Measurements from ENCODE around the gene REPS1. TPM values are rescaled to one million over a fixed set of nuclear protein-coding genes. Genes with fewer than 3 reads are reported as not detected.
"Not testable (repeated sequence)": the region's sequence is repeated elsewhere in the genome, so short reads cannot be mapped to it uniquely, and the experiment has no call there.

Gene REPS1
- total RNA-seq, 2 donors from 2014 or later: 38.6 to 97.1 TPM

- TF ChIP-seq POLR2AphosphoS5 (IDR thresholded peaks at IDR 0.05): no peak
- TF ChIP-seq POLR2A (IDR thresholded peaks at IDR 0.05): no peak
- no peak for TF ChIP-seq CTCF (IDR thresholded peaks at IDR 0.05)
- DNase-seq (ENCODE audit: low spot score): no peak
- H3K27ac ChIP-seq: no peak overlapping the region
- H3K36me3 ChIP-seq: no peaks in the 10 kb centered on the region
- no peaks in the 10 kb centered on the region for H3K4me1 ChIP-seq (replicated peaks)
- H3K27me3 ChIP-seq (replicated peaks; ENCODE audit: insufficient read depth): no peaks in the 10 kb centered on the region
- intact Hi-C loops (cut with DNase I): no loop called here
- H3K4me3 ChIP-seq: no peak overlapping the region
- H3K9me3 ChIP-seq: no peaks in the 10 kb centered on the region
These were observed 15.7 kb upstream of the REPS1 start for GRCh38 chr6:139003751-139004150.

GRCh38 chr6:138999949-139000725, 12.1 kb upstream of the REPS1 start:
- intact Hi-C loops (cut with DNase I): no loop called here
- Histone ChIP-seq H3K27me3 (replicated peaks; ENCODE audit: insufficient read depth) (no peaks in the 10 kb centered on the region), H3K4me1 (replicated peaks) (no peaks in the 10 kb centered on the region), H3K27ac (no peak overlapping the region), H3K9me3 (no peaks in the 10 kb centered on the region), H3K36me3 (no peaks in the 10 kb centered on the region), H3K4me3 (no peak overlapping the region)
- DNase-seq (ENCODE audit: low spot score): no peak
- TF ChIP-seq POLR2AphosphoS5 (IDR thresholded peaks at IDR 0.05): no peak
- no peak for TF ChIP-seq POLR2A (IDR thresholded peaks at IDR 0.05)
- no peak for TF ChIP-seq CTCF (IDR thresholded peaks at IDR 0.05)
- 78% methylated on average over 4 of the region's 4 CpGs for WGBS

DNA sequence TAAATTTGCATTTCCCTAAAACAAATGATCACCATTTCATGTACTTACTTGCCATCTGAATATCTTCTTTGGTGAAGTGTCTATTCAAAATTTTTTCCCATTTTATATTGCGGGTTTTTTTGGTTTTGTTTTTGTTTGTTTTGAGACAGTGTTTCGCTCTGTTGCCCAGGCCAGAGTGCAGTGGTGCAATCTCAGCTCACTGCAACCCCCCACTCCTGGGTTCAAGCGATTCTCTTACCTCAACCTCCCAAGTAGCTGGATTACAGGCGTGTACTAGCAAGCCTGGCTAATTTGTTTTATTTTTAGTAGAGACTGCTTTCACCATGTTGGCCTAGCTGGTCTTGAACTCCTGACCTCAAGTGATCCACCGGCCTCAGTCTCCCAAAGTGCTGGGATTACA, 9.1 kb upstream of the REPS1 start:
- Histone ChIP-seq H3K4me3 (no peak overlapping the region), H3K36me3 (no peaks in the 10 kb centered on the region), H3K9me3 (no peaks in the 10 kb centered on the region), H3K27me3 (replicated peaks; ENCODE audit: insufficient read depth) (no peaks in the 10 kb centered on the region), H3K4me1 (replicated peaks) (no peaks in the 10 kb centered on the region), H3K27ac (no peak overlapping the region)
- WGBS: 80% methylated on average over 5 of the region's 5 CpGs
- TF ChIP-seq POLR2A (IDR thresholded peaks at IDR 0.05) (no peak), POLR2AphosphoS5 (IDR thresholded peaks at IDR 0.05) (no peak), CTCF (IDR thresholded peaks at IDR 0.05) (no peak)
- no peak for DNase-seq (ENCODE audit: low spot score)
- intact Hi-C loops (cut with DNase I): no loop called here

- 24% methylated on average over 3 of the region's 3 CpGs for WGBS
- Histone ChIP-seq H3K27ac (no peak overlapping the region), H3K36me3 (no peaks in the 10 kb centered on the region), H3K27me3 (replicated peaks; ENCODE audit: insufficient read depth) (no peaks in the 10 kb centered on the region), H3K4me3 (no peak overlapping the region), H3K9me3 (no peaks in the 10 kb centered on the region), H3K4me1 (replicated peaks) (no peaks in the 10 kb centered on the region)
- intact Hi-C loops (cut with DNase I): no loop called here
- peak; percentile 75 for DNase-seq (ENCODE audit: low spot score)
- TF ChIP-seq CTCF (IDR thresholded peaks at IDR 0.05) (no peak), POLR2AphosphoS5 (IDR thresholded peaks at IDR 0.05) (peak; percentile 80), POLR2A (IDR thresholded peaks at IDR 0.05) (no peak)
These were observed 8.5 kb upstream of the REPS1 start for GRCh38 chr6:138996524-138996923.

- H3K4me3 ChIP-seq; intact Hi-C loops (cut with DNase I): not testable (repeated sequence)
- WGBS: 24% methylated on average over 1 of the region's 1 CpG
These were observed 5.4 kb upstream of the REPS1 start for GRCh38 chr6:138993410-138993809.

GRCh38 chr6:138992965-138993364, 4.9 kb upstream of the REPS1 start:
- intact Hi-C loops (cut with DNase I); H3K27me3 ChIP-seq (replicated peaks; ENCODE audit: insufficient read depth); H3K27ac ChIP-seq; H3K36me3 ChIP-seq; H3K4me3 ChIP-seq; H3K4me1 ChIP-seq (replicated peaks); H3K9me3 ChIP-seq; DNase-seq (ENCODE audit: low spot score): not testable (repeated sequence)
- WGBS: 76% methylated on average over 5 of the region's 5 CpGs

More at GRCh38 chr6:138993410-138993809, 5.4 kb upstream of the REPS1 start:
- not testable (repeated sequence) for H3K4me1 ChIP-seq (replicated peaks); H3K27ac ChIP-seq; DNase-seq (ENCODE audit: low spot score); H3K9me3 ChIP-seq; H3K36me3 ChIP-seq; H3K27me3 ChIP-seq (replicated peaks; ENCODE audit: insufficient read depth)

All from prostate gland (tissue), 2 donors.